Lung (tissue), 12 donors: ENCODE data around the gene MYT1. TPM values are rescaled to one million over a fixed set of nuclear protein-coding genes. Genes with fewer than 3 reads are reported as not detected.

Experiments
- ATAC-seq: fragments of 200-7000 bp; cut with Tn5 transposase; one replicate; pipeline ENCODE4 v1.9.1; 2020; ENCODE audit warnings: moderate number of reproducible peaks; ENCODE audit not compliant: insufficient read depth, low FRiP score
- DNase-seq, 3 donors: peaks; one replicate each; pipeline ENCODE4 v3.0.0-alpha.2; 2013 to 2017
- H3K27ac ChIP-seq, 2 donors: one replicate each; pipeline ENCODE4 v1.5.1; 2013; ENCODE audit warnings: mild to moderate bottlenecking in 2 of 2, moderate library complexity in 2 of 2, control low read depth in 1 of 2, inconsistent platforms in 1 of 2, low read depth in 1 of 2, low read length in 1 of 2
- H3K27me3 ChIP-seq, 3 donors: one replicate each; pipeline ENCODE4 v1.5.1; 2013; ENCODE audit warnings: low read length in 2 of 3; ENCODE audit not compliant: control insufficient read depth in 3 of 3, insufficient read depth in 3 of 3
- H3K36me3 ChIP-seq, 4 donors: one replicate each; pipeline ENCODE4 v1.5.1; 2013; ENCODE audit warnings: low read length in 4 of 4, mild to moderate bottlenecking in 1 of 4, moderate library complexity in 1 of 4; ENCODE audit not compliant: control insufficient read depth in 4 of 4, insufficient read depth in 4 of 4
- H3K4me1 ChIP-seq, 5 donors: one replicate each; pipeline ENCODE4 v1.5.1; 2013; ENCODE audit warnings: low read length in 5 of 5, mild to moderate bottlenecking in 2 of 5, moderate library complexity in 1 of 5; ENCODE audit not compliant: control insufficient read depth in 5 of 5, insufficient read depth in 5 of 5
- H3K4me3 ChIP-seq: one replicate; pipeline ENCODE4 v1.5.1; 2013; ENCODE audit warnings: mild to moderate bottlenecking, control low read depth, moderate library complexity
- H3K9ac ChIP-seq, 2 donors: one replicate each; pipeline ENCODE4 v1.5.1; 2013; ENCODE audit warnings: low read length in 2 of 2, control low read depth in 1 of 2; ENCODE audit not compliant: insufficient read depth in 1 of 2
- H3K9me3 ChIP-seq, 4 donors: one replicate each; pipeline ENCODE4 v1.5.1; 2013; ENCODE audit warnings: low read length in 3 of 4, mild to moderate bottlenecking in 1 of 4, moderate library complexity in 1 of 4; ENCODE audit not compliant: control insufficient read depth in 4 of 4, insufficient read depth in 3 of 4
- CTCF ChIP-seq: IDR thresholded peaks from 2 replicates; pipeline ENCODE4 v1.5.1; 2012; ENCODE audit warnings: mild to moderate bottlenecking; ENCODE audit errors: control extremely low read depth, extremely low read depth
- WGBS, 2 donors: extraction: QIAGEN DNeasy Blood & Tissue Kit; methylation state at CpG; one replicate each; pipeline ENCODE4 v1.1.7; 2013; 5-methylcytosine and 5-hydroxymethylcytosine counted together
- polyA plus RNA-seq, 2 donors: library from polyadenylated mRNA; stranded (reverse); fragments of 200-250 nt; gene quantifications; one replicate each; pipeline ENCODE4 v1.2.1, GENCODE V29; 2013
- total RNA-seq, 2 donors: library from RNA; depleted of rRNA in 1 of 2; stranded (reverse); fragments of >200 nt in 1 of 2; gene quantifications; one replicate each; pipeline ENCODE4 v1.2.1, GENCODE V29; 2014 to 2021
- donor health status: control.
- donor health status: control.
- donor health status: Bipolar disorder and iron deficiency.
- donor health status: healthy.
- donor health status: DM: yes; HTN: yes; CAD: no.

Gene MYT1
- total and polyA plus RNA-seq, 4 donors: 0.03 to 0.40 (median 0.10) TPM; not detected in 1

- no peak overlapping the region for H3K27ac ChIP-seq
- no peak for ATAC-seq
- H3K9me3 ChIP-seq: peaks cover 0 to 7% (median 0%) of the 10 kb centered on the region in 4 donors
- WGBS, 2 donors: 71 to 72% methylated on average over 3 of the region's 3 CpGs
- H3K9ac ChIP-seq: no peak overlapping the region
- DNase-seq: no peak
- peaks cover 0 to 9% (median 2%) of the 10 kb centered on the region in 3 donors for H3K27me3 ChIP-seq
- no peak for TF ChIP-seq CTCF
- no peaks in the 10 kb centered on the region for H3K36me3 ChIP-seq
- no peak overlapping the region for H3K4me3 ChIP-seq
- peaks cover 0 to 9% (median 0%) of the 10 kb centered on the region in 5 donors for H3K4me1 ChIP-seq
Observed at GRCh38 chr20:64193058-64193457, 28.8 kb downstream of the MYT1 start.

- Histone ChIP-seq H3K27ac (no peak overlapping the region), H3K9me3 (peaks cover 0 to 7% (median 0%) of the 10 kb centered on the region in 4 donors), H3K4me3 (no peak overlapping the region), H3K4me1 (peaks cover 0 to 4% (median 0%) of the 10 kb centered on the region in 5 donors), H3K9ac (no peak overlapping the region), H3K36me3 (no peaks in the 10 kb centered on the region), H3K27me3 (peaks cover 0 to 9% (median 2%) of the 10 kb centered on the region in 3 donors)
- no peak for TF ChIP-seq CTCF
- ATAC-seq: no peak
- DNase-seq: no peak
Observed at GRCh38 chr20:64194269-64194668, 30.0 kb downstream of the MYT1 start.

- no peak for DNase-seq
- no peak for ATAC-seq
- TF ChIP-seq CTCF: no peak
- no peak overlapping the region for H3K4me3 ChIP-seq
- H3K27ac ChIP-seq: no peak overlapping the region
- H3K9ac ChIP-seq: no peak overlapping the region
- 78 to 84% methylated on average over 15 of the region's 15 CpGs for WGBS, 2 donors
- no peaks in the 10 kb centered on the region for H3K4me1 ChIP-seq
- no peaks in the 10 kb centered on the region for H3K36me3 ChIP-seq
- peaks cover 0 to 9% (median 2%) of the 10 kb centered on the region in 3 donors for H3K27me3 ChIP-seq
- peaks cover 0 to 7% (median 0%) of the 10 kb centered on the region in 4 donors for H3K9me3 ChIP-seq
Observed at GRCh38 chr20:64196309-64196708, 32.1 kb downstream of the MYT1 start.

- 78 to 93% methylated on average over 11 of the region's 11 CpGs for WGBS, 2 donors
- Histone ChIP-seq H3K27me3 (peaks cover 0 to 8% (median 2%) of the 10 kb centered on the region in 3 donors), H3K36me3 (no peaks in the 10 kb centered on the region), H3K27ac (no peak overlapping the region), H3K4me1 (no peaks in the 10 kb centered on the region), H3K9ac (no peak overlapping the region), H3K4me3 (no peak overlapping the region), H3K9me3 (peaks cover 0 to 7% (median 0%) of the 10 kb centered on the region in 4 donors)
- no peak for TF ChIP-seq CTCF
- DNase-seq: no peak
- no peak for ATAC-seq
Observed at GRCh38 chr20:64196847-64197306, 32.6 kb downstream of the MYT1 start.
